Nephron progenitor cell (in vitro differentiated cells): ENCODE measurements around the gene FUZ.
A peak's percentile ranks its signal among the peaks of the same experiment; 100 is the strongest.

Experiments used
- DNase-seq: peaks from one replicate; pipeline ENCODE4 v3.0.0; 2021
- H3K27ac Mint-ChIP-seq: 2 replicates; pipeline ENCODE4 v1.8.0; 2021; ENCODE audit warnings: mild to moderate bottlenecking, moderate library complexity, mixed read lengths
- H3K27me3 Mint-ChIP-seq: 2 replicates; pipeline ENCODE4 v1.8.0; 2021; ENCODE audit warnings: mild to moderate bottlenecking, low read depth, mixed read lengths; ENCODE audit not compliant: poor library complexity
- H3K36me3 Mint-ChIP-seq: 2 replicates; pipeline ENCODE4 v1.8.0; 2021; ENCODE audit warnings: low read depth, mixed read lengths
- H3K4me1 Mint-ChIP-seq: 2 replicates; pipeline ENCODE4 v1.8.0; 2021; ENCODE audit warnings: mixed read lengths
- H3K4me3 Mint-ChIP-seq: 2 replicates; pipeline ENCODE4 v1.8.0; 2021; ENCODE audit warnings: mild to moderate bottlenecking, moderate library complexity, mixed read lengths
- H3K9me3 Mint-ChIP-seq: 2 replicates; pipeline ENCODE4 v1.8.0; 2021; ENCODE audit warnings: mild to moderate bottlenecking, moderate library complexity, mixed read lengths
- CTCF ChIP-seq: fragments of 200-600 bp; sonication (generic); IDR thresholded peaks from 2 replicates; pipeline ENCODE4 v1.5.0; 2021; ENCODE audit warnings: antibody characterized with exemption

Gene FUZ

GRCh38 chr19:49812997-49813861 lies at the start of gene FUZ:
TSS of gene FUZ (minus strand) at chr19:49813292. CDS start at chr19:49813106, 186 bp downstream.
- peak within 1 kb of the TSS; percentile 95 for H3K4me3 Mint-ChIP-seq
- peaks cover 7% of the 10 kb centered on the region for H3K27me3 Mint-ChIP-seq
- H3K9me3 Mint-ChIP-seq: no peaks in the 10 kb centered on the region
- no peaks in the 10 kb centered on the region for H3K36me3 Mint-ChIP-seq
- peak within 1 kb of the TSS; percentile 100 for H3K27ac Mint-ChIP-seq
- peak; percentile 91 for DNase-seq
- TF ChIP-seq CTCF: no peak
- H3K4me1 Mint-ChIP-seq: peaks cover 52% of the 10 kb centered on the region

GRCh38 chr19:49862391-49863253 lies 49.5 kb upstream of the FUZ start:
- Mint-ChIP-seq H3K36me3 (peaks cover 34% of the 10 kb centered on the region), H3K4me1 (peaks cover 55% of the 10 kb centered on the region), H3K27me3 (no peaks in the 10 kb centered on the region), H3K4me3 (no peak overlapping the region), H3K27ac (no peak overlapping the region), H3K9me3 (no peaks in the 10 kb centered on the region)
- DNase-seq: peak; percentile 53
- TF ChIP-seq CTCF: no peak

- H3K27ac Mint-ChIP-seq: peak overlapping the region; percentile 42
- no peak for DNase-seq
- peaks cover 34% of the 10 kb centered on the region for H3K36me3 Mint-ChIP-seq
- no peak overlapping the region for H3K4me3 Mint-ChIP-seq
- no peak for TF ChIP-seq CTCF
- H3K27me3 Mint-ChIP-seq: no peaks in the 10 kb centered on the region
- H3K9me3 Mint-ChIP-seq: no peaks in the 10 kb centered on the region
- peaks cover 52% of the 10 kb centered on the region for H3K4me1 Mint-ChIP-seq
Observed at GRCh38 chr19:49861541-49862378, 48.7 kb upstream of the FUZ start.

GRCh38 chr19:49861107-49861506 lies 48.0 kb upstream of the FUZ start:
- DNase-seq: peak; percentile 46
- H3K27me3 Mint-ChIP-seq: no peaks in the 10 kb centered on the region
- no peaks in the 10 kb centered on the region for H3K9me3 Mint-ChIP-seq
- H3K36me3 Mint-ChIP-seq: peaks cover 33% of the 10 kb centered on the region
- peak overlapping the region; percentile 84 for H3K27ac Mint-ChIP-seq
- no peak for TF ChIP-seq CTCF
- H3K4me3 Mint-ChIP-seq: no peak overlapping the region
- peaks cover 45% of the 10 kb centered on the region for H3K4me1 Mint-ChIP-seq

GRCh38 chr19:49860336-49861102 lies 47.4 kb upstream of the FUZ start:
- Mint-ChIP-seq H3K9me3 (no peaks in the 10 kb centered on the region), H3K36me3 (peaks cover 35% of the 10 kb centered on the region), H3K4me3 (no peak overlapping the region), H3K4me1 (peaks cover 39% of the 10 kb centered on the region), H3K27ac (peak overlapping the region; percentile 84), H3K27me3 (no peaks in the 10 kb centered on the region)
- TF ChIP-seq CTCF: no peak
- DNase-seq: no peak
